Right renal pelvis (tissue), 4 donors: ENCODE data around the gene RTCB. TPM values are rescaled to one million over a fixed set of nuclear protein-coding genes. Genes with fewer than 3 reads are reported as not detected.

ENCODE experiments used
- DNase-seq, 4 donors: peaks; one replicate each; pipeline ENCODE4 v3.0.0-alpha.2; 2013; ENCODE audit warnings: low read depth in 4 of 4, low spot score in 3 of 4, missing footprints in 1 of 4
- polyA plus RNA-seq, 4 donors: library from polyadenylated mRNA; unstranded; fragments of 120-200 nt; gene quantifications; one replicate each; pipeline ENCODE4 v1.2.1, GENCODE V29; 2013; ENCODE audit not compliant: insufficient read length in 4 of 4

Gene RTCB
- polyA plus RNA-seq, 4 donors, result 101 to 107 (median 103) TPM

DNA sequence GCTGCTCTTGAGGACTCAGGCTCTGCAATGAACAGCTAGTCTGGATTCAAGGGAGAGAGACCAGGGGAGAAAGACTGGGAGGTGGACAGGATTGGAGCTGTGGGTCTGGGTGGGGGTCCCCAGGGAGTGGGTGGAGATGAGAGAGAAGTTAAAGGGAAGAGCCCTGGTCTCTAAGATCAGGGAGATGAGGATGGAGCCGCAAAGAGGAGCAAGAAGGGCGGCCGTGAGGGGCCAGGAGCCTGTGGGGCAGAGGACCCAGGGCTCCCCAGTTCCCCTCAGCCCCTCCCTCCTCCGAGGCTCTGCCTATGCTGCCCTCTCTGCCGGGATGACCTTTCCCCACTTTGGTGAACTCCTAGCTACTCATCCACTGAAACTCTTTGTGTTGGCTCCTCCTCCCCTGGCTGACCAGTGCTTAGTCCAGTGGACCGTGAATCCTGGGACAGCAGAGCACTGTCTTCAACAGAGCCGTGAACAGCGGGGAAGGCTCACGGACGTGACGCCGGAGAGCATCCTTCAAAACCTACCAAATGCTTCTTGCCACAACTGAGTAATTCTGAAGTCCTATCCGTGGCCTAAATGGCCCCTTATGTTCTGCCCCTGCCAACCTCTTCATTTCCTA is 70.8 kb downstream of the RTCB start:
- DNase-seq, result peak in 2 of 4 donors; percentile 20 to 27

DNA sequence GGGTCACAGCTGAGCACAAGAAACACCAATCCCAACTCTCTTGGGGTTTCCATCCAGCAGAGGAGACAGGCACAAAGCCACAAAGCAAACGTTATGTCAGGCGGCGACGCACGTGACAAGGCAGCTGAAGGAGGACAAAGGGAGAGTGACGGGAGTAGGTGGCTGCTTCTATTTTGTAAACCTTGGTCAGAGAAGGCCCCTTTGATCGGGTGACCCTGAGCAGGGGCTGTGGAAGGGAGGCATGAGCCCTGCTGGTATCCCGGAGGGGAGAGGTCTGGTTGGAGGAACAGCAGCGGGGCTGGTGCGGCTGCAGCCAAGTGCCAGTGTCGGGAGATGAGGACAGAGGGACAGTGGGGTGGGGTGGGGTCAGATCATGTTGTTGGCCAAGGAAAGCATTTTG is 71.6 kb downstream of the RTCB start:
- no peak for DNase-seq

DNA sequence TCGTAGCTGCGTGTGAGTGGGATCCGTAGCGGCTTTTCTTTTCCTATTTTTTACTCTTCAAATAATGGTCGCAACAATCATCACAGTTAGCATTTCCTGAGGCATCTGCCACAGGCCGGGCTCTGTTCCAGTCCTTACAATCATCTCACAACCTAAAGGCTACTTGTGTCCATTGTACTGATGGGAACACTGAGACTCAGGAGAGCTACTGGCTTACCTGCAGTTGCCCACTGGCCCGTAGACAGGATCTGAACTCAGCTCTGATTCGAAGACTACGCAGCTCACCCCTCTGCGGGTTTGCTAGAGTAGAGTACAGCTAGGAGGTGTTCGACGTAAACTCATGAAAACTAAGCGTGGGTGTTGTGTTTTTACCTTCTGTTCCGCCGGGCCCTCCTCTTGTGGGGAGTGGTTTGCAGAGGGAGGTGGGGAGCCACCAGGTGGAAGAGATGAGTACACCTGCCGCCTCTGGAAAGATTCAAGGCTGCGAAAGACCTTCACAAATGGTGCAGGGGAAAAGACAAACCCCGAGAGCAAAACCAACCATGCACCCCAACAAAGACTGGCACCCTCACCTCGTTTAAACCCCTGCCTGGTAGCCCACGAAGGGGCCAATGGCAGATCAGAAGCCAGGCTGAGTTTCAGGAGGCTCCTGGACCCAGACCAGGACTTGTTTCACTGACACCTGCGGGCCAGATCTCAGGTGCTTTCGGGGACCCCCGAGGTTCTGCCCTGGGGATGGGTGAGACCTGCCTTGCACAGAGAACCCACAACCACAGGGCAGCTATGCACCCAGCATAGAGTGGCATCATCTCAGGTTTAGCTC is 72.6 kb downstream of the RTCB start:
- no peak for DNase-seq

DNA sequence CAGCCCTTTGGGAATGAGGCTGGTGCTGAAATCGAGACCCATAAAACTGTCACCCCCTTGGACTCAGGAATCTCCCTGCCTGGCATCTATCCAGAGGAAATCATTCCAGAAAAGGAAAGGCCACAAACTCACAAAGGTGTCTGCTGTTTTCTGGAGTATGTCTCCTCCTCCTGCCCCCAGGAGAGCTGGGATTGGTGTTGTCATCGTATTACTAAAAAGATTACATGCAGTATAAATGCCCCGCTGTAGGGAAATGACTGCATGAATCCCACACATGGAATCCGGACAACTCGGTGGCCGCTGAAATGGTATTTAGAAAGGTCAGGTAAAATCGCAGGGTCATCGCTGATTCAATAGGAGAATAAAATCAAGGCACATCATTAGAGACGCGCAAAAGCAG is 73.3 kb downstream of the RTCB start:
- no peak for DNase-seq

Other genes starting within 250 kb of the RTCB start
- under 1 TPM; 0.17 to 0.60 (median 0.37) TPM for gene RFPL2, start 207.2 kb downstream of the RTCB start, polyA plus RNA-seq
- gene SLC5A4, start 156.9 kb downstream of the RTCB start, polyA plus RNA-seq, result 1 to 10 TPM in 2 of 4 donors, under 1 TPM in 2; 0.73 to 2.3 (median 0.98) TPM
- gene RFPL3, start 54.4 kb downstream of the RTCB start, polyA plus RNA-seq, result under 1 TPM in 1 of 4 donors, not detected in 3; 0.21 TPM
- gene BPIFC, start 52.2 kb upstream of the RTCB start, polyA plus RNA-seq, result not detected
- 100 to 1,000 TPM; 114 to 131 (median 125) TPM for gene FBXO7, start 62.6 kb upstream of the RTCB start, polyA plus RNA-seq